MM.1S (cell line): ENCODE results near the gene CACNA1G.
A peak's percentile ranks its signal among the peaks of the same experiment; 100 is the strongest.

Experiments used
- DNase-seq: peaks from one replicate; pipeline ENCODE4 v3.0.0-alpha.2; 2015
- H2AFZ ChIP-seq: fragments of 300-600 bp; sonication (generic); 2 replicates; pipeline ENCODE4 v1.6.0; 2016; ENCODE audit warnings: antibody characterized with exemption, low read length
- H3F3A ChIP-seq: fragments of 300-600 bp; sonication (generic); 2 replicates; pipeline ENCODE4 v1.6.1; 2016; ENCODE audit warnings: mild to moderate bottlenecking, antibody characterized with exemption, low read length, moderate library complexity, mixed read lengths; ENCODE audit not compliant: insufficient read depth
- H3K27ac ChIP-seq: fragments of 300-600 bp; sonication (generic); 2 replicates; pipeline ENCODE4 v1.5.1; 2016; ENCODE audit warnings: mild to moderate bottlenecking, low read length
- H3K27me3 ChIP-seq: fragments of 300-600 bp; sonication (generic); replicated peaks from 2 replicates; pipeline ENCODE4 v1.6.0; 2016; ENCODE audit warnings: low read length; ENCODE audit not compliant: insufficient read depth
- H3K36me3 ChIP-seq: fragments of 300-600 bp; sonication (generic); replicated peaks from 2 replicates; pipeline ENCODE4 v1.6.1; 2016; ENCODE audit warnings: mild to moderate bottlenecking, low read length, mixed read lengths; ENCODE audit not compliant: insufficient read depth
- H3K4me1 ChIP-seq: fragments of 300-600 bp; sonication (generic); 2 replicates; pipeline ENCODE4 v1.6.1; 2016; ENCODE audit warnings: low read length, mixed read lengths
- H3K4me2 ChIP-seq: fragments of 300-600 bp; sonication (generic); 2 replicates; pipeline ENCODE4 v1.6.0; 2016; ENCODE audit warnings: low read depth, low read length
- H3K4me3 ChIP-seq: fragments of 300-600 bp; sonication (generic); 2 replicates; pipeline ENCODE4 v1.5.1; 2016; ENCODE audit warnings: low read length, mixed read lengths
- H3K79me2 ChIP-seq: fragments of 300-600 bp; sonication (generic); 2 replicates; pipeline ENCODE4 v1.6.1; 2016; ENCODE audit warnings: mixed run types, low read length, mixed read lengths
- H3K9ac ChIP-seq: fragments of 300-600 bp; sonication (generic); 2 replicates; pipeline ENCODE4 v1.6.1; 2016; ENCODE audit warnings: low read length, mixed read lengths
- H3K9me2 ChIP-seq: fragments of 300-600 bp; sonication (generic); replicated peaks from 2 replicates; pipeline ENCODE4 v1.6.1; 2016; ENCODE audit warnings: mild to moderate bottlenecking, low read length, mixed read lengths; ENCODE audit not compliant: insufficient read depth
- H3K9me3 ChIP-seq: fragments of 300-600 bp; sonication (generic); replicated peaks from 2 replicates; pipeline ENCODE4 v1.6.1; 2016; ENCODE audit warnings: mild to moderate bottlenecking, low read length, mixed read lengths; ENCODE audit not compliant: insufficient read depth
- H4K20me1 ChIP-seq: fragments of 300-600 bp; sonication (generic); 2 replicates; pipeline ENCODE4 v1.6.1; 2016; ENCODE audit warnings: mild to moderate bottlenecking, low read length, moderate library complexity, mixed read lengths; ENCODE audit not compliant: insufficient read depth
- EZH2 ChIP-seq: fragments of 300-600 bp; sonication (generic); optimal IDR thresholded peaks from 2 replicates; pipeline ENCODE3; 2017; ENCODE audit warnings: low read depth, mild to moderate bottlenecking, antibody characterized with exemption, low read length, mixed read lengths
- EZH2phosphoT487 ChIP-seq: fragments of 300-600 bp; sonication (generic); IDR thresholded peaks from 2 replicates; pipeline ENCODE4 v1.6.1; 2018; ENCODE audit warnings: antibody characterized with exemption, low read length
- TF ChIP-seq, protein P1 (sequence below): fragments of 300-600 bp; sonication (generic); IDR thresholded peaks from 2 replicates; pipeline ENCODE4 v1.5.1; 2016; ENCODE audit warnings: antibody characterized with exemption, low read length, mixed read lengths

Gene CACNA1G

GRCh38 chr17:50634224-50634914 lies 73.9 kb downstream of the CACNA1G start, which contains the start of gene ABCC3:
TSS of gene ABCC3 (plus strand) at chr17:50634881. CDS start at chr17:50634937, 56 bp downstream.
- TF ChIP-seq, protein P1, sequence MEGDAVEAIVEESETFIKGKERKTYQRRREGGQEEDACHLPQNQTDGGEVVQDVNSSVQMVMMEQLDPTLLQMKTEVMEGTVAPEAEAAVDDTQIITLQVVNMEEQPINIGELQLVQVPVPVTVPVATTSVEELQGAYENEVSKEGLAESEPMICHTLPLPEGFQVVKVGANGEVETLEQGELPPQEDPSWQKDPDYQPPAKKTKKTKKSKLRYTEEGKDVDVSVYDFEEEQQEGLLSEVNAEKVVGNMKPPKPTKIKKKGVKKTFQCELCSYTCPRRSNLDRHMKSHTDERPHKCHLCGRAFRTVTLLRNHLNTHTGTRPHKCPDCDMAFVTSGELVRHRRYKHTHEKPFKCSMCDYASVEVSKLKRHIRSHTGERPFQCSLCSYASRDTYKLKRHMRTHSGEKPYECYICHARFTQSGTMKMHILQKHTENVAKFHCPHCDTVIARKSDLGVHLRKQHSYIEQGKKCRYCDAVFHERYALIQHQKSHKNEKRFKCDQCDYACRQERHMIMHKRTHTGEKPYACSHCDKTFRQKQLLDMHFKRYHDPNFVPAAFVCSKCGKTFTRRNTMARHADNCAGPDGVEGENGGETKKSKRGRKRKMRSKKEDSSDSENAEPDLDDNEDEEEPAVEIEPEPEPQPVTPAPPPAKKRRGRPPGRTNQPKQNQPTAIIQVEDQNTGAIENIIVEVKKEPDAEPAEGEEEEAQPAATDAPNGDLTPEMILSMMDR = no peak
- TF ChIP-seq EZH2phosphoT487 = no peak
- TF ChIP-seq EZH2 = no peak
- Histone ChIP-seq H3F3A (no peaks in the 10 kb centered on the region), H3K9ac (no peak within 1 kb of the TSS), H3K4me1 (no peaks in the 10 kb centered on the region), H3K36me3 (no peaks in the 10 kb centered on the region), H3K9me3 (no peaks in the 10 kb centered on the region), H3K4me3 (no peak within 1 kb of the TSS), H3K4me2 (peak within 1 kb of the TSS; percentile 22), H3K9me2 (no peaks in the 10 kb centered on the region), H3K27ac (no peak within 1 kb of the TSS), H3K79me2 (no peaks in the 10 kb centered on the region), H3K27me3 (peaks cover 51% of the 10 kb centered on the region), H2AFZ (no peak within 1 kb of the TSS), H4K20me1 (no peaks in the 10 kb centered on the region)
- no peak for DNase-seq

DNA sequence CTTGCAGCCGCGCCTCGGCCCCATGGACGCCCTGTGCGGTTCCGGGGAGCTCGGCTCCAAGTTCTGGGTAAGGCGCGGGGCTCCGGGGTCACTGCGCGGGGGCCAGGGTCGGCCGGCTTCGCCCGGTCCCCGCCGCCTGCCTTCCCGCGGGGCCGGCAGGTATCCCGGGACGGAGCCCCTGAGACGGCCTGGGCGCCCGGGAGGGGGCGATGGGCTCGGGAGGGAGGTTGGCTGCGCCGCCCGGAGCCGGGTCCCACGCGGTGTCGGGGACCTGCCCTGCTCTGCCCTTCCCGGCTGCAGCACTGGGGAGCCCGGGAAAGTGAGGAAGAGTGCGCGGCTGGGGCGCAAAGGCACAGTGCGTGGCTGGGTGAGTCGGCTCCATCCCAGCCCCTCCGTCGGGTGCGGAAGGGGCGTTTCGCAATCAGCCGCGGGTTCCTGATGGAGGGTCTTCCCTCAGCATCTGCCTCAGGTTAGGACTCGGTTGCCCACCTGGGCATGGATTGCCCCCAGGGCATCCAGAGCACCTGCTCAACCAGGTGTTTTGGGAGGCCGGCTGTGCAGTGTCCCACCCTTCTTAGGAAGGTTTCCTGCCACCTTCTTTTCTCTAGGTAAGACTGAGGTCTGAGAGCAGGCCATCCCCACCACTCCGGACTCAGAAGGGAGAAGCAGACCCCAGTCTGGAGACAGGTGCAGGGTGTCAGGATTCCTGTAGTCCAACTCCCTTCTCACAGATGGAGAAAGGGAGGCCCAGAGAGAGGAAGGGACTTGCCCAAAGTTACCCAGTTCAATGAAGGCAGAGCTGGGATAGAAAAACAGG lies 74.6 kb downstream of the CACNA1G start:
- H3K27ac ChIP-seq = no peak overlapping the region
- H3K4me3 ChIP-seq = no peak overlapping the region
- TF ChIP-seq EZH2phosphoT487 = no peak
- no peak for TF ChIP-seq EZH2
- H3K4me1 ChIP-seq = no peaks in the 10 kb centered on the region
- H3K9ac ChIP-seq = no peak overlapping the region
- no peaks in the 10 kb centered on the region for H3K36me3 ChIP-seq
- H3K79me2 ChIP-seq = no peaks in the 10 kb centered on the region
- no peak for DNase-seq
- H4K20me1 ChIP-seq = no peaks in the 10 kb centered on the region
- no peak overlapping the region for H2AFZ ChIP-seq
- H3F3A ChIP-seq = no peaks in the 10 kb centered on the region
- no peaks in the 10 kb centered on the region for H3K9me3 ChIP-seq
- H3K27me3 ChIP-seq = peaks cover 47% of the 10 kb centered on the region
- H3K9me2 ChIP-seq = no peaks in the 10 kb centered on the region
- peak overlapping the region; percentile 22; the same call in 1 of the 2 replicates for H3K4me2 ChIP-seq

DNA sequence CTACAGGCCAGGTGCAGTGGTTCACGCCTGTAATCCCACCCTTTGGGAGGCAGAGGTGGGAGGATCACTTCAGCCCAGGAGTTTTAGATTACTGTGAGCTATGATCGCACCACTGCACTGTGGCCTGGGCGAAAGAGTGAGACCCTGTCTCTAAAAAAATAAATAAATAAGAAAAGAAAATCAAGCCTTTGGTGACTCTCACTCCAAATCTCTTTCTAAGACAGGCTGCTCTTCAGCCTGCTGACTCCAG lies 75.1 kb downstream of the CACNA1G start:
- Histone ChIP-seq H3K9me3 (no peaks in the 10 kb centered on the region), H3K27me3 (peaks cover 47% of the 10 kb centered on the region), H3K36me3 (no peaks in the 10 kb centered on the region), H3K9ac (no peak overlapping the region), H2AFZ (no peak overlapping the region), H3K4me1 (no peaks in the 10 kb centered on the region), H3K79me2 (no peaks in the 10 kb centered on the region), H3K4me2 (no peak overlapping the region), H3K9me2 (no peaks in the 10 kb centered on the region), H3K27ac (no peak overlapping the region), H3K4me3 (no peak overlapping the region), H4K20me1 (no peaks in the 10 kb centered on the region), H3F3A (no peaks in the 10 kb centered on the region)
- TF ChIP-seq, protein P1 = no peak
- TF ChIP-seq EZH2 = no peak
- no peak for TF ChIP-seq EZH2phosphoT487
- DNase-seq = no peak
